ENCODE data around the gene AOPEP.

Gene AOPEP

GRCh38 chr9:94982211-94982610 lies 255.7 kb downstream of the AOPEP start:
- no peak overlapping the region for H3K4me3 ChIP-seq
- H3K4me1 ChIP-seq, result no peaks in the 10 kb centered on the region
- no peak overlapping the region for H3K27ac ChIP-seq
- TF ChIP-seq CTCF (IDR thresholded peaks at IDR 0.05), result no peak
- no peaks in the 10 kb centered on the region for H3K27me3 ChIP-seq
- intact Hi-C loops (cut with DNase I; ENCODE audit: low total_unique reads), result no loop called here
- no peak for DNase-seq
- no peaks in the 10 kb centered on the region for H3K9me3 ChIP-seq
- peaks cover 0 to 4% (median 0%) of the 10 kb centered on the region in 3 donors for H3K36me3 ChIP-seq

GRCh38 chr9:94983552-94983951 lies 257.1 kb downstream of the AOPEP start:
- Histone ChIP-seq H3K4me1 (no peaks in the 10 kb centered on the region), H3K4me3 (no peak overlapping the region), H3K27me3 (no peaks in the 10 kb centered on the region), H3K27ac (no peak overlapping the region), H3K36me3 (peaks cover 0 to 4% (median 0%) of the 10 kb centered on the region in 3 donors), H3K9me3 (no peaks in the 10 kb centered on the region)
- no peak for TF ChIP-seq CTCF (IDR thresholded peaks at IDR 0.05)
- DNase-seq, result no peak
- intact Hi-C loops (cut with DNase I; ENCODE audit: low total_unique reads), result no loop called here

- H3K4me1 ChIP-seq, result no peaks in the 10 kb centered on the region
- no peak for TF ChIP-seq CTCF (IDR thresholded peaks at IDR 0.05)
- H3K9me3 ChIP-seq, result no peaks in the 10 kb centered on the region
- DNase-seq, result no peak
- H3K36me3 ChIP-seq, result peaks cover 0 to 4% (median 0%) of the 10 kb centered on the region in 3 donors
- no peaks in the 10 kb centered on the region for H3K27me3 ChIP-seq
- H3K27ac ChIP-seq, result no peak overlapping the region
- intact Hi-C loops (cut with DNase I; ENCODE audit: low total_unique reads), result no loop called here
- no peak overlapping the region for H3K4me3 ChIP-seq
Measured at GRCh38 chr9:94984891-94985476, 258.5 kb downstream of the AOPEP start.

DNA sequence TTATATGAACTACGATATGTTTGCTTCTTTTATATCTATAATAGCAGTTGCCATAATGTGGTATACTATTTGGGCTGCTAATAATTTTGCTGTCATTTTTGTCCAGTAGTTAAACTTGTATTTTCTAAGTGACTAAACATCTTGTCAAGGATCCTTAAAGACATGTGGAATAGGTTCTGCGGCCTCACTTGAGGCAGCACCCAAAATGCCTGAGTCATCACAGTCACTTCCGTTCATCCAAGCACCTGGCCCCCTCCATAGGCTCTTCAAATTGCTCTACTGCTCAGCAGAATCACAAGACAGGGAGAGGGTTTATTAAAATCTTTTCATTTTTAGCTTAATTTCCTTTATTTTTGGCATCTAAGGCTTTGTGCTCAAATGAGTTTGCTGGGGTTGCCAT lies 259.1 kb downstream of the AOPEP start:
- DNase-seq, result no peak
- Histone ChIP-seq H3K4me3 (no peak overlapping the region), H3K36me3 (peaks cover 0 to 4% (median 0%) of the 10 kb centered on the region in 3 donors), H3K27me3 (no peaks in the 10 kb centered on the region), H3K9me3 (no peaks in the 10 kb centered on the region), H3K4me1 (no peaks in the 10 kb centered on the region), H3K27ac (no peak overlapping the region)
- intact Hi-C loops (cut with DNase I; ENCODE audit: low total_unique reads), result no loop called here
- no peak for TF ChIP-seq CTCF (IDR thresholded peaks at IDR 0.05)

DNA sequence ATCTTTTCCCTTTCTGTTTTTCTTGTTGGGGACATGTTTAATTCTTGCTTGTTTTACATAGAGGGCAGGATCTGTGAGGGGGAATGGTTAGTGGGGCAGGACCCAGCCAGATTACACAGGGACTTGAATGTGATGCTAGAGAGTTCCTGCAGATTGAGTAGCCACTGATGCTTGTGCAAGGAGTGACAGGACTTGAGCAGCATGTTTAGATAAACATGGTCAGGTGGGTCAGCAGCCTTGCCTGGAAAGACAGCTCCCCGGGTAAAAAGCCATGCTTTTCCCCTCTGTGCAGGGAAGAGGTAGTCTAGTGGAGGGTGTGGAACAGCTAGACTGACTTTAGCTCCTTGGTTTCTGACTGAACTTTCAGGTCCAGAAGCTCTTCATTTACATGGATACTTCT lies 261.2 kb downstream of the AOPEP start:
- Histone ChIP-seq H3K36me3 (peaks cover 0 to 4% (median 0%) of the 10 kb centered on the region in 3 donors), H3K27me3 (no peaks in the 10 kb centered on the region), H3K4me3 (no peak overlapping the region), H3K27ac (no peak overlapping the region), H3K4me1 (peaks cover 0 to 9% (median 6%) of the 10 kb centered on the region in 4 donors), H3K9me3 (no peaks in the 10 kb centered on the region)
- no peak for DNase-seq
- no peak for TF ChIP-seq CTCF (IDR thresholded peaks at IDR 0.05)
- intact Hi-C loops (cut with DNase I; ENCODE audit: low total_unique reads), result no loop called here

Data from tibial artery (tissue), 4 donors.